ENCODE measurements around the gene PGS1.

The PGS1 gene

DNA sequence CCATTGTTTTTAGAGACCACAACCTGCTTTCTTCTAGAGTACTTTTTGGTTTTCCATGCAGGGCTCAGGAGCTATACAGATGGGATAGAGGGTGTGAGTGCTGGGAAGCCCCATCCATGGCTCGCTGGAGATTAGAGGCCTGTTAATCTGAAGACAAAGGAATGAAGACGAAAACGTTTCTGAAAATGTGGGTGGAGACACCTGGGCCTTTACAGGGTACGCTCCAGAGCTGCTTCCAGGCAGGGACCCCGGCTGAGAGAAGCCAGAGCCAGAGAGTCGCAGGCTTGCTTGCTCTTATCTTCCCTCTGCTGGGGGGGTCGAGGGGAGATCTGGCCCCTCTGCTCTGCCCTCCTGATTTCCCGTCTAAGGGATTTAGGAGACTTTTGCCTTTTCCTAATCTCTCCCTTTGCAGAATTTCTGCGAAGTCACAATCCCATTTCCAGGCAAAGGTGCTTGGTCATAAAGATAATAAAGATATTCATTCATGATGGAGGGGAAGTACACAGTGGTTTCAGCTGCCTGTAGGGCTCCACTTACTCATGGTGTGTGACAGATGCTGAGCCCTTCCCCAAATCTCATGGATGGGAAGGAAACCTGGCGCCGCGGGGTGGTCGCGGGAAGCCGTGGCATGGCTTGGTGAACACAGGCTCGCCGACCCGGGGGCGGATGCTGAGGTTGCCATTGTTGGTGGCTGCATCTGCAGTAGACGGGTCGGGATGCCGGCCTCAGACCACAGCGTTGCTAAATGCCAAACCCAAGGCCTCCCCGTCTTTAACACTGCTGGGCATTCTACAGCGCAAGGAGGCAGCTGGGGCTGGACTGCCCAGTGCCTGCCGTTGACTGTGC is 13.8 kb upstream of the PGS1 start:
- DNase-seq = no peak

GRCh38 chr17:78365561-78366108 is 12.8 kb upstream of the PGS1 start:
- DNase-seq = peak; percentile 81

GRCh38 chr17:78366109-78366848 is 12.2 kb upstream of the PGS1 start:
- no peak for DNase-seq

- DNase-seq = no peak
Measured at GRCh38 chr17:78367193-78367592, 11.3 kb upstream of the PGS1 start.

- DNase-seq = no peak
Measured at GRCh38 chr17:78368348-78368747, 10.1 kb upstream of the PGS1 start.

DNA sequence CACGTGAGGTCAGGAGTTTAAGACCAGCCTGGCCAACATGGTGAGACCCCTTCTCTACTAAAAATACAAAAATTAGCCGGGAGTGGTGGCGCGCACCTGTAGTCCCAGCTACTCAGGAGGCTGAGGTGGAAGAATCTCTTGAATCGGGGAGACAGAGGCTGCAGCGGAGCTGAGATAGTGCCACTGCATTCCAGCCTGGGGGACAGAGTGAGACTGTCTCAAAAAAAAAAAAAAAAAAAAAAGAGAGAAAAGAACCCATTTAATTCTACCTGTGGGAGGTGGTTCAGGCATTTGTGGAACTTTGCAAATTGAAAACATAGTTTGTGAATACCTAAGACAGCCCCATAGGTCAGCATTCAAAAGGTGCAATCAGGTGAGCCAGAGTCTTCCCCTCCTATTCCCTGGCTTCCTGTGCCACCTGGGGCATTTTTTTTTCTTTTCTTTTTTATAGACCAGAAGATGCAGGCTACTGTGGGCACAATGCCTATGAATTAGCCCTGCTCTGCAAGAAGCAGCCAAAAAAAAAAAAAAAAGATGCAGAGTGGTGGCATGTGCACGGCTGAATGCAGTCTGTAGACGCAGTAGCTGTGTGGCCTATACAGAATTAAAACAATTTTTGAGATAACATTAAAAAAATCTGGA is 9.5 kb upstream of the PGS1 start:
- no peak for DNase-seq

DNA sequence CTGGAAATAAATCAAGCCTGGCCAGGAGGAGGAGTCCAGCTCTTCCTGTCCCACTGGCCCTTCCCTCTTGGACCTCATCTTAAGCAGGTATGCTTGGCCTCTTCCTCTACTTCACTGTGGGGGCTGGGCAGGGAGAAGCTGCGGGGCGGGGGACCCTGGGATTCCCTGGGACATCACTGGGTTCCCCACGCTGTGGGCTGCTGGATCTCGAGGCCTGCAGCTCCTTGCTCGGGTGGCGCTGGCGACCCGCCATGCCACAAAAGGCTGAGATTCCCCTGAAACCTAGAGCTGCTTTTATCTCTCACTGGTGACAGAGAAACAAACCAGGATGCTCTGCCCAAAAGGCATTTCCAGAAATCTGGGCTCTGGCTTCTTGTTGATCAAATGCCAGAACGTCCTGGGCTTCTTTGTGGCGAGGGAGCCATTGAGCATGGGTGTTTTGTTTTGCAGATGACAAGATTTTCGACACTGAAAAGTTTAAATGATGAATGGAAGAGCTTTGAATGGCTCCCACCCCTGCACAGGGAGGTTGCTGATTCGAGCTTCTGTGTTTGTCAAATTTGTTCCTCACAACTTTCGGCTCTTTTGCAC is 8.6 kb upstream of the PGS1 start:
- DNase-seq = no peak

DNA sequence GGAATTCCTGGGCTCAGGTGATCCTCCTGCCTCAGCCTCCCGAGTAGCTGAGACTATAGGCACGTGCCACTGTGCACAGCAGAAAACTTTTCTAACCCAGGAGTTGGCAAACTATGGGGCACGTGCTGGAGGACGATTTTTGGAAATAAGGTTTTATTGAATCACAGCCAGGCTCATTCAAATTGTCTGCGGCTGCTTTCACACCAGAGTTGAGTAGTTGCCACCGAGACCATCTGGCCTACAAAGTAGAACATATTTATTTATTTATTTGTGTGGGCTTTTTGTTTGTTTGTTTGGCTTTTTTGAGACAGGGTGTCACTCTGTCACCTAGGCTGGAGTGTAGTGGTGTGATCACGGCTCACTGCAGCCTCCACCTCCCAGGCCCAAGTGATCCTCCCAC is 7.4 kb upstream of the PGS1 start:
- DNase-seq = no peak

DNA sequence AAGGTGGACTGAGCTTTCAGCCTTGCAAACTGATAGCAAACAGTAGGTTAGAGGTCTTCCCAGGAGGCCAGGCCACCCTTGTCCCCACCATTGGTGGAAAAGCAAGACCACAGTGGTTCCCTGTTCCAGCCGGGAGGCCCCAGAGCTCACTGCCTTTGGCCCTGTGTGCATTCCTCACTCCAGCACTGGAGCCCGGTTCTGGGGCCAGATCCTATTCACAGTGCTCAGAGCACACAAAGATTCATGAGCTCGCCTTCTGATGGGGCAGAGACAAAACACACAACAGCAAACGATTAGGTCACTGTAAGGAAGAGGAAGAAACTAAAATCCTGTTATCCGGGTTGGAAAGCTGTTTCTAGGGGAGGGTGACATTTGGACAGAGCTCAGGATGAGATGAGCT is 5.6 kb upstream of the PGS1 start:
- no peak for DNase-seq

GRCh38 chr17:78374189-78374588 is 4.3 kb upstream of the PGS1 start:
- no peak for DNase-seq

DNA sequence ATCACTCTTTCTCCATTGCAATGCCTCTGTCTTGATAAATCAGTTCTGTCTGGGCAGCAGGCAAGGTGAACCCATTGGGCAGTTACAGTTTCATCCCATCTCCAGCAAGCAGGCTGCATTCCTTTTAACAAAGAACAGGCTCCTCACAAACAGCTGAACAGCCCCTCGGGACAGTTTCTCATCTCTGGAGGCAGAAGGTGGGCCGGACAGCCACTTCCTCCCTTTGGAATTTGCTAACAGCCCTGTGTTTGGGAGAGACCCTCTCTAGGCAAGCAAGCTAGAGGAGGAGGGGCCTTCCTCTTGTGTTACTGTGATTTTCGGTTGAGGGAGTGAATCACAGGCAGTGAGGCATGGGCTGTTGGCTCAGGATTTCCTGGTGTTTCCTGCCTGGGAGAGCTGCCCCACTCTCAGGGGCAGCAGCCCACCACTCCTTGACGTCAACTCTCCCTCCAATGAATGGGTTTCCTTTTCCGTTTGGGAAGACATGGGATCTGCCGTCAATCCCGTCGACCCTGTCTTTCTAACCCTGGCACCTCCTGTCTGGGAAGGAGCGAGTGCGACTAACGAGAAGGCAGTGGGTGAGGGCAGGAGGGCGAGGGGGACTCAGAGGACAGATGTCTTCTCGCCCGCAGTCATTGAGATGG is 3.7 kb upstream of the PGS1 start:
- peak; percentile 90 for DNase-seq

DNA sequence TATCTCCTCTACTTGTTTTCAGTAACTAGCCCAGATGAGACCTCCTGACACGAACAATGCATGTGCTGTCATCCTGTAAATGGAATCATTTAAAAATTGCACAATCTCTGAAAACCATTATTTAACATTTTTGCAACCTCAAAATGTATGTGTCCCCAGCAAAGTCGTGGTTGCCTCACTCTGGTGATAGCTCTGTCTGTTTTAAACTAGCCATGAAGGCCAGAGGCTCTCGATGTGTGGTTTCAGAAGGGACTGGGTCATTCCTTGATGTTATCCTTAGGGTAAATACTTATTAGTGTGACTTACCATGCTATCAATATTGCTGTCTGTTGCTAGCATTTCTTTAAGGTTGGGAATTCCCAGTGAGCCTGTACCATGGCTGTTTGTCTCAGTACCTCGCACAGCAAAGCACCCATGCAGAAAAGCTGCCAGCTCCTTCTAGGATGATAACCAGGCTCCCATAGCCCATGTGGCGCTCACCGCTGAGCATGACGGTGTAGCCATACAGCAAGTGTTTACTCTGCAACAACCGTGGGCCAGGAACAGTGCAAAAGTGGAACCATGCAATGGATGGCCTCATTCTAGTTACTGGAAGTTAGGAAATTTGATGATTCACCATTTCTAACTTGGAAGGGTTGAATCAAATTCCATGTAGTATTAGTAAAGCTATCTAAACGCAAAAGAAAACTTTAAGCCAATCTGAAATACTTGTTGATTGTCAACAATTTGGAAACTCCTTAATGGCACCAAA is 2.9 kb upstream of the PGS1 start:
- peak; percentile 92 for DNase-seq

- peak; percentile 56 for DNase-seq
Measured at GRCh38 chr17:78376161-78376560, 2.3 kb upstream of the PGS1 start.

DNA sequence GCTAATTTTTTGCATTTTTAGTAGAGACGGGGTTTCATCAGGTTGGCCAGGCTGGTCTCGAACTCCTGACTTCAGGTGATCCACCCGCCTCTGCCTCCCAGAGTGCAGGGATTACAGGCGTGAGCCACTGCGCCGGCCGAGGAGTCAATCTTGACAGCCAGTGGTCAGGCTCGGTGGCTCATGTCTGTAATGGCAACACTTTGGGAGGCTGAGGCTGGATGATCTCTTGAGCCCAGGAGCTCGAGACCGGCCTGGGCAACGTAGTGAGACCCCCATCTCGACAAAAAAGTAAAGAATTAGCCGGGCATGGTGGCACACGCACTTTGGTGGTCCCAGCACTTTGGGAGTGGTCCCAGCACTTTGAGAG is 608 bp upstream of the PGS1 start:
- no peak for DNase-seq

GRCh38 chr17:78379131-78379491 is 662 bp downstream of the PGS1 start:
- peak; percentile 69 for DNase-seq

DNA sequence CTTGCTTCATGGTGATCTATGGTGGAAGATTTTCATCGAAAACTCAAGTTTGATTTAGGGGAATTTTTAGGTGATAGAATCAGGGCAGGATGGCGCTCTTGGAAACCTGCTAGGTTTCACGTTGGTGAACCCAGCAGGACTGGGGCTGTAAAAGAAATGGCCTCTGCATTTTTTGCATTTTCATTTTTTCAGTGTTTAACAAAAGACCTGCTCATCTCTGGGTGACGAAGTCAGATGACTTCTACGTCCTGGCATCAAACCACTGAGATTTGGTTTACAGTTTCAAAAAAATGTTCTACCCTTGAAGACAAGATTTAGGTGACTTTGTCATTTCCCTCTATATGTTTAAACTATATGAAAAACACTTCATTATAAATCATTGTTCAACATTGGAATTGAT is 1.9 kb downstream of the PGS1 start:
- no peak for DNase-seq

- DNase-seq = peak; percentile 80
Measured at GRCh38 chr17:78381601-78382232, 3.3 kb downstream of the PGS1 start.

DNA sequence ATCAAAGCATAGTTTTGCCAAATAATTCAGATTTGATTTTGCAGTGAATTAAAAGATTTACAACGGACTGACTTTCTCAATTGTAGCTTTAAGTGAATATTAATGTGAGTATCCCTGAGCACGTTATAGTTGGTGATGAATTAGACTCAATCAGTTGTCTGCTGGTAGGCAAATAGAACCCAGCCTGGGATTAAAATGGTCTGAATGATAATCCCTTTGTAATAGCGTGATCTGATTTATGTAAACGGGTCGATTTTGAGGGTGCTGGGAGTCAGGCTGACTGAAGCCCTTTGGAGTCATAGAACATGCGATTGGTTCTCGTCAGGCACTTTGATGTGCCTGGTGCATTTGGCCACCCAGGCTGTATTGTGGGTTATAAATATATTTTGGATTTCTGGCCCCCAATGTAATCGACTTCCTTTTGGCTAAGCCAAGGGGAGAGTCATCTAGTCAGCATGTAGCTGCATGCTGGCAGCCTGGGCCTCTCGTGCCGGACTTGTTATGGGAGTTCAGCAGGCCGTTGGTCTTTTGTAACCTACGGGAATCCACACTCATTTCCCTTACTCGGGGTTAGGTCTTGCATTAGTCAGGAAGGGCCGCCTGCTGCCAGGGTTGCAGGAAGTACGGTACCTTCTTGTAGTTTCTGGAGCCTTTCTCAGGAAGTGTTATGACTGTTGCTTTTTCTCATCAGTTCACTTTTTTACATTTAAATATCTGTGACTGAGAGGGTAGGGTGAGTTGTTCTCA is 5.4 kb downstream of the PGS1 start:
- peak; percentile 95 for DNase-seq

GRCh38 chr17:78384479-78385175 is 6.2 kb downstream of the PGS1 start:
- DNase-seq = no peak
